NK-92 treated with Interleukin-12 subunit alpha and Interleukin-12 subunit beta, amount 100 ng/mL, for 24 hours (cell line): Measurements from ENCODE around the gene SLC6A18.
"Not testable (repeated sequence)": the region's sequence is repeated elsewhere in the genome, so short reads cannot be mapped to it uniquely, and the experiment has no call there.

ENCODE experiments used
- DNase-seq: peaks from one replicate; lab custom pipeline; 2025; lab: John Stamatoyannopoulos, UW

The SLC6A18 gene

DNA sequence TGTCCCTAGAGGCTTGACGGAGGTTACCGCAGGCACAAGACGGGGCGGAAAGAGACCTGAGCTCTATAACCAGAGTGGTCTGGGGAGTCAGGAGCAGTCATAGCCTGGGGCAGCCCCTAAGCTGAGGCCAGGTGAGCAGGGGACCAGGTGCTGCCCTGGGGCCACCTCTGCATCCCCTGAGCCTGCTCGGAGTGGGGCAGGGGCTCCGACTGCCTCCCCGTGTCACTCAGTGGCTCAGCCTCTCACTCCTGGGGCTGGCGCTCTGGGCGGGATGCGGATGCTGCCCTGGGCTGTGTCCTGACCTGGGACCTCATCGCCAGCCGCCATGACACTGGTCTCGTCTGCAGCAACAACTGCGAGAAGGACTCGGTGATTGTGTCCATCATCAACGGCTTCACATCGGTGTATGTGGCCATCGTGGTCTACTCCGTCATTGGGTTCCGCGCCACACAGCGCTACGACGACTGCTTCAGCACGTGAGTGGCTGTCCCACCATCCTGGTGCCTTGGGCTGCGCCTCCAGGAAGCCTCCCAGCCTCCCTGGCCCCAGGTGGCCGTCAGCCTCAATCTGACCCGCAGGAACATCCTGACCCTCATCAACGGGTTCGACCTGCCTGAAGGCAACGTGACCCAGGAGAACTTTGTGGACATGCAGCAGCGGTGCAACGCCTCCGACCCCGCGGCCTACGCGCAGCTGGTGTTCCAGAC lies 8.8 kb upstream of the SLC6A18 start:
- no peak for DNase-seq

DNA sequence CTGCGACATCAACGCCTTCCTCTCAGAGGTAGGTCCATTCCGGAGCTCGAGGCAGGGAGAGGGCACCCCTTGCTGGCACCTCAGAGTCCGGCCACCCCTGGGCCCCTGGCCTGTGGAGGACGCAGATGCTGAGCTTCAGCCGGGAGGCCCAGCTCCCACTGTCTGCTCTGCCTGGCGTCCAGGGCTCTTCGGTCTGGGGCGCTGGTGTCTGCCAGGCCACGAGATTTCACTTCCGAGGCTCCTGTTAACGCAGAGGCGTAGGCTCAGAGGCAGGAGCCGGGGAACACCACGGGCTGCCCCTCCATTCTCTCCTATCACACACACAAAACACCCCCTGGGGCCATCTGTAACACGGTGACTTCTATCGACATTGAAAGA lies 8.3 kb upstream of the SLC6A18 start:
- no peak for DNase-seq

DNA sequence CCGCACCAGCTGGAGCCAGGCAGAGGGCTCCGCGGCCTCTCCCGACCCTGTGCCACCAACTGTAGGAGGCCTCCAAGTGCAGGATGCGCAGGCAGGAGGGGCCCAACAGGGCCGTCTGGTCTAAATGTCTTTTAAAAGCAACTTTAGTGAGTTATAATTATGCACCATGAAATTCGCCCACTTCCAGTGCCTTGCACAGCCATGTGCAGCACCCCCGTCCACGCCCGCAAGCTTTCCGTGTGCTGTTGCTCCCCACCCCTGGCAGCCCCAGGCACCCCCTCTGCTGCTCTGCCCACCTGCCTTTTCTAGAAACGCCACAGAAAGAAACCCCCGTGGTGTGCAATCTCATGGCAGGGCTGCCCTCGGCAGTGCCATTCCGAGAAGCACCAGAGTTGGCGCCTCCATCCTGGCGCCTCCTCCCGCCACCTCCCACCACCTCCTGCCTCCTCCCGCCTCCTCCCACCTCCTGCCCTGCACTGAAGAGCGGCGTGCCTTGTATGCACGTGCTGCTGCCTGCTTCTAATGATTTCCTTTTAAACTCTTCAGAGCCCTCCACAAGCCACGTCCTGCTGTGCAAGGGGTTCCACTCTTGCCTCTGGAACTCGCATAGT lies 7.5 kb upstream of the SLC6A18 start:
- no peak for DNase-seq

DNA sequence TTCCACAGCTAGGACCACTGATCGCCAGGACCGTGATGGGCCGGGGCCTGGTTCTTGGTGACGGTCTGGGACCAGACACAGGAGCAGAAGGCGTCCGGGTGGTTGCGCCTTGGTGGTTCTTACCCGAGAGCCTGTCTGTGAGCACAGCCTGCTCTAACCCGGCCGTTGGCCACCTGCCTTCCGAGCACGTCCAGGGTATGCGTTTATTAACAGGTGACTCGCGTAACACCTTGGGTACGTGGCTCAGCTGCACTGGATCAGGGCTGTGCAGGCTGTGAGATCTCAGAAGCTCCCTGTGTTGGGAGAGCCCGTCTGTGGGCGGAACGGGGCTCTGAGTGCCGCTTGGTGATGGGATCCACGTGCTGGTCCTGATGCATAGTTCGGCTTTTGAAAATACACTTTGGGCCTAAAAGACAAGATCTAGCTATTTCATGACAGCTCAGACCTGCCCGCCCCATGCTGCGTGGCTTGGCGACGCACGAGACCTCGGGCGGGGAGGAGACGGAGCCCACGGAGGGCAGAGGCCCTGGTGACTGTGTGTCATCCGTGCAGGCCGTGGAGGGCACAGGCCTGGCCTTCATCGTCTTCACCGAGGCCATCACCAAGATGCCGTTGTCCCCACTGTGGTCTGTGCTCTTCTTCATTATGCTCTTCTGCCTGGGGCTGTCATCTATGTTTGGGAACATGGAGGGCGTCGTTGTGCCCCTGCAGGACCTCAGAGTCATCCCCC lies 6.7 kb upstream of the SLC6A18 start:
- no peak for DNase-seq

DNA sequence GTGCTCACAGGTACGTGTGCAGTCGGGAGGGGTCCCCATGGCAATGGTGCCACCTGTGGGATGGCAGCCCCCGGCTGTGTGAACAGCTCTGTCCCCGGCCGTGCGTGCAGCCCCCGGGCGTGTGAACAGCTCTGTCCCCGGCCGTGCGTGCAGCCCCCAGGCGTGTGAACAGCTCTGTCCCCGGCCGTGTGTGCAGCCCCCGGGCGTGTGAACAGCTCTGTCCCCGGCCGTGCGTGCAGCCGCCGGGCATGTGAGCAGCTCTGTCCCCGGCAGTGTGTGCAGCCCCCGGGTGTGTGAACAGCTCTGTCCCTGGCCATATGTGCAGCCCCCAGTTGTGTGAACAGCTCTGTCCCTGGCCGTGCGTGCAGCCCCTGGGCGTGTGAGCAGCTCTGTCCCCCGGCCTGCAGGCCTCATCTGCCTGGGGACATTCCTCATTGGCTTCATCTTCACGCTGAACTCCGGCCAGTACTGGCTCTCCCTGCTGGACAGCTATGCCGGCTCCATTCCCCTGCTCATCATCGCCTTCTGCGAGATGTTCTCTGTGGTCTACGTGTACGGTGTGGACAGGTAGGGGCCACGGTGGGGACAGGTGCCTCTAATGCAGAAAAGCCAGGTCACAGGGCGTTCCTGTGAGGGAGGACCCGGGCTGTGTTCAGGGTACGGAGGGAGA lies 5.9 kb upstream of the SLC6A18 start:
- no peak for DNase-seq

DNA sequence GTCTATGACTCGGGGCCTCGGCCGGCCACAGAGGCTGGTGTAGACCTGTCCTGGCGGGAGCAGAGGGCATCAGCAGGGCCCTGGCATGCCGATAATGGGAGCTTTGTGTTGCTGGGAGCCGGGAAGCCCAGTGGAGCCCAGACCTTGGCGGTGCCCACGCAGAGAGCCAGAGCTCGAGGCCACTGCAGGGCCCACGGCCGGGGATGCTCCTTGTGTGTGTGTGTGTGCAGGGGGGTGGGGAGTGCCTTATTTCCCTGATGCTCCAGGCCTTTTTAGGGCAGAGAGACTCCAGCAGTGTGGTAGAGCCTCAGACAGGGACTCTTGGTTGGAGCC lies 5.4 kb upstream of the SLC6A18 start:
- no peak for DNase-seq

DNA sequence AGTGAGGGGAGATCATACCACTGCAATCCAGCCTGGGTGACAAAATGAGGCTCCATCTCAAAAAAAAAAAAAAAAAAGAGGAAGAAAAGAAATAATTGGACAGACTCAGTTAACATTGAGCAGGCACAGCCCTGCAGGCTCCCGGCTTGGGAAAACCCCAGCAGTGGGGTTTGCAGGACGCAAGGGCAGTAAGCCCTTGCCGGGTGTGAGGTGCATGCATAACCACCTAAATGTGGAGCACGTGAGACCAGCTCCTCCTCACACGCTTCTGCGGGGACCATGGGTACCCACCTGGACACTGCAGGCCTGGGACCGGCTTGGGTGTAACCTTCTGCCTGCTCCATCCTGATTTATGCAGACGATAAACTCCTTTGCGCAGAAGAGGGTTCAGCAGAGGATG lies 4.8 kb upstream of the SLC6A18 start:
- DNase-seq: no peak

DNA sequence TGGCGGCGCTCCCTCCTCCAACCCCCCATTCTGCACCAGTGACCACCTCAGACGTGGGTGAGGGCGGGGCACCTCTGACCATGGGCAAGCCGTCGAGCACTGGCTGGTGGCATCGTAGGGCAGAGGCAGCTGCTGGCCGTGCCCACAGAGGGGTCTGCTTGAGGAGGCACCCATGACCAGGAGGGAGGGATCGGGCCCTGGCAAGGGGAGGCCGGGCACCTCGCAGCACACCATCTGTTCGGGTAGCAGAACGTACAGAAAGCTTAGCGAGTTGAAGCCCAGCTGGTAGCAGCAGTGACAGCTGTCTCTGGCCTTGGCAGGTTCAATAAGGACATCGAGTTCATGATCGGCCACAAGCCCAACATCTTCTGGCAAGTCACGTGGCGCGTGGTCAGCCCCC lies 4.3 kb upstream of the SLC6A18 start:
- DNase-seq: no peak

DNA sequence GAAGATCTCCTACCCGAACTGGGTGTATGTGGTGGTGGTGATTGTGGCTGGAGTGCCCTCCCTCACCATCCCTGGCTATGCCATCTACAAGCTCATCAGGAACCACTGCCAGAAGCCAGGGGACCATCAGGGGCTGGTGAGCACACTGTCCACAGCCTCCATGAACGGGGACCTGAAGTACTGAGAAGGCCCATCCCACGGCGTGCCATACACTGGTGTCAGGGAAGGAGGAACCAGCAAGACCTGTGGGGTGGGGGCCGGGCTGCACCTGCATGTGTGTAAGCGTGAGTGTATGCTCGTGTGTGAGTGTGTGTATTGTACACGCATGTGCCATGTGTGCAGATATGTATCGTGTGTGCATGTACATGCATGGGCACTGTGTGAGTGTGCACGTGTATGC lies 3.5 kb upstream of the SLC6A18 start:
- no peak for DNase-seq

DNA sequence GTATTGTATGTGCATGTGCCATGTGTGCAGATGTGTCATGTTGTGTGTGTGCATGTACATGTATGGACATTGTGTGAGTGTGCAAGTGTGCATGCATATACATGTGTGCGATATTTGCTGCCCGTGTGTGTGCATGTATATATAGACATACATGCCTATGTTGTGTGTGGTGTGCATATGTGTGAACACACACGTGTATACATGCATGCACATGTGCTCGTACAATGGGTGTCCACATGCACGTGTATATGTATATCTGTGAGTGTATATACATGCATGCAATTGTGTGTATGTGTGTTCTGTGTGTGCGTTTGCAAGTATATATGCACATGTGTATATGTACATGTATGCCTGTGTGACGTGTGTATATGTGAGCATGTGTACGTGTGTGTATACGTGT lies 3.0 kb upstream of the SLC6A18 start:
- no peak for DNase-seq

DNA sequence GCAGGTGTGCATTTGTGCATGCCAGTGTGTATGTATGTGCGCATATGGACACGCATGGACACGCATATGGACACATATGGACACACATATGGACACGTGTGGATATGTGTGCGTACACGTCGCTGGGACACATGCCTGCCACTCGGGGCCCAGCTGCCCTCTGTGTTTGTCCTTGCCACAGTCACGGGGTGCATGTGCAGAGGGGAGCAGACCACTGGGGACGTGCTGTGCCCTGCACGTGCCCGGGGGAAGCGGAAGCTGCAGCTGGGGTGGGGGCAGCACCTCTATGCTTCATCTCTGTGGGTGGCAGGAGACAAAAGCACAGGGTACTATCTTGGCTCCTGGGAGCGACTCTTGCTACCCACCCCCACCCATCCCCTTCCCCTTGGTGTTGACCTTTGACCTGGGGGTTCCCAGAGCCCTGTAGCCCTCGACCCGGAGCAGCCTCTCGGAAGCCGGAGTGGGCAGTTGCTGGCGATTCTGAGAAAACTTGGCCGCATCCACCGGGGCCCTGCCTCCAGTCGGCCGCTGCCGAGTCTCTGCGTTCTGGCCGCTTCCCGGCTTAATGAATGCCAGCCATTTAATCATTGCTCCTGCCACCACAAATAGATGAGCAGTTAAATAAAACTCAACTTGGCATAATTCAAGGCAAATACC lies 2.4 kb upstream of the SLC6A18 start:
- DNase-seq: no peak

DNA sequence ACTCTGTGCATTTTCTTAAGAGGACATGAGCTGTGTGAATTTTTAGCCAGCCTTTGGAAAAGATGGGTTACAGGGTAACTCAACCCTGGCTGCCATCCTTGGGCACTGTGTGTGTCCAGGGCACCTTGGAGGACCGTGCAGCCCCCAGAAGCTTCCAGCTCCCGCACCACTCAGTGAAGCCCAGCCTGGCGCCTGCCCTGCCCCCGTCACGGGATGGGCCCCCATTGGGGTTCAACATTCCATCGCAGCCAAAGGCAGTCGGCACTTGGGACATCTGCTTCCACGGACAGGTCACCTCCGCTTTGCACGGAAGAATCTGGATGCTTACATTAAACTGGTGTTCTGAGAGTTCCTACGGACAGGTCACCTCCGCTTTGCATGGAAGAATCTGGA lies 1.9 kb upstream of the SLC6A18 start:
- no peak for DNase-seq

DNA sequence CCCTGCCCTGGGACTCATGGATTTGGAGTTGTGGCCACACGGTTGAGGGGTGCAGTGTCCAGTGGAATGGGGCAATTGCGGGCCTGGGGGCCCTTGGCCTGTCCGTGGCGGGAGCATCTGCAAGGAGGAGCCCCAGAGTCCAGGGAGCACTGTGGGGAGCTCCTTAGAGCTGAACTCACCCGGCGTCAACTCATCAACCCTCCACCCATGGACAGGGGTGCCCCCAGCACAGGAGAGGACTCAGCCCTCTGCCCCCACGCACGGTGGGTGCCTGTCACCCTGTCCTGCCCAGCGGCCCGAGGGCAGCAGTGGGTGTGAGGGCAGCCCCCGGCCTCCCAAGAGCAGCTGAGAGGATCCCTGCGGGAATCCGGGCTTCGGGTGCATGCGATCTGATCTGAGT lies 550 bp upstream of the SLC6A18 start:
- no peak for DNase-seq

DNA sequence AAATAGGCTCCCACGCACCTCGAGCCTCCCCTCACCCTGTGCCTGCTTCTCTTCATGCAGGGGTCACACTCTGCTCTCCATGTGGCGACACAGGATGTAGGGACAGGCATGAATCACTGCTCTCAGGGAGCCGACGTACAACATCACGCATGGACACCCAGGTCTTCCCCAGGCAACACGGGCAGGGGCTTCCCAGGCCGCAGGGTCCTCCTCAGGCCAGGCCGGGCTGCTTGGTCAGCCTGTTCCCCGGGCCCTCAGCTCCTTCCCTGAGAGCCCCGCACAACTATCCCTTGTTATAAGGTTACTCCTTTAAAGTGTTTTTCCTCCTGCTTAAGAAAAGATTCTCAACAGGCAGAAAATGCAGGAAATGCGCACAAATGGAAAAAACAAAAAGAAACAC lies 1.1 kb downstream of the SLC6A18 start:
- DNase-seq: no peak

DNA sequence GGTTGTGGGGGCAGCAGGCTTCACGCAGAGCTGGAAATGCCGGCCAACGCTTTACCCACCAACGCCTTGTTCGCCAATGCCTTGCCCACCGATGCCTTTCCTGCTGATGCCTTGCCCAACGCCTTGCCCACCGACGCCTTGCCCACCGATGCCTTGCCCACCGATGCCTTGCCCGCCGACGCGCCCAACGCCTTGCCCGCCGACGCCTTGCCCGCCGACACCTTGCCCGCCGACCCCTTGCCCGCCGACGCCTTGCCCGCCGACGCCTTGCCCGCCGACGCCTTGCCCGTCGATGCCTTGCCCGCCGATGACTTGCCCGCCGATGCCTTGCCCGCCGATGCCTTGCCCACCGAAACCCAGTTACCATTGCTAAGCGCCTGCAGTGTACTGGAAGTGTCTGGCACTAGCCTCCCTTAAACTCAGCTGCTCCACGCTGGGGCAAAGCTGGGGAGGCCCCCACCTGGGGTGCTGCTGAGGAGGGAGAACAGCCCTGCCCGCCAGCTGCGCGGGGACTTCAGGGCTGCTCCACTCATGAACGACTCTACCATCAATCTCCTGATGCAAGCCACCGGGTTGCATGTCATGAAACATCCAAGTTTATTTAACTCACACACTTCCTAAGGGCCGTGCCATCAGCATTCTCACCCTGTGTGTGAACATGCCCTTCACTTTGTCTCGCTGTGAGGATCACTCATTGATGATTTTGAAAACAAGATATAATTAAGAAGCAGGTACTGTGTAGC lies 1.8 kb downstream of the SLC6A18 start:
- no peak for DNase-seq

DNA sequence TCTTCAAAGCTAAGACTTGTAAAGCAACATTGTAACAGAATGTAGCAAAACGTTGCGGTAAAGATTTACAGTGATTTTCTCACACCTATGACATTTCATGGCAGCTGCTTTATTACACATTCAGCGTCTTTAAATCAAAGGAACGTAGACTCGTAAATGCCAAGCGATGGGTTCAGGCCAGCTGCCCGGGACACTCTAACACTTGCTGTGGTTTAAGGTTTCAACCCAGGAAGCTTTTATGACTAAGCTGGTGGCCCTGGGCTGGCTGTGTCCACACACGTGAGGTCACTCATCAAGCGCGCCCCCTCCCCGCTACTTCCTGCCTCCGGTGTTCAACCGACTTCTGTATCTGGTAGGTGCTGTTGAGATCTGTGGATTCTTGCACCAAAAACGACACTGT lies 2.5 kb downstream of the SLC6A18 start:
- no peak for DNase-seq

DNA sequence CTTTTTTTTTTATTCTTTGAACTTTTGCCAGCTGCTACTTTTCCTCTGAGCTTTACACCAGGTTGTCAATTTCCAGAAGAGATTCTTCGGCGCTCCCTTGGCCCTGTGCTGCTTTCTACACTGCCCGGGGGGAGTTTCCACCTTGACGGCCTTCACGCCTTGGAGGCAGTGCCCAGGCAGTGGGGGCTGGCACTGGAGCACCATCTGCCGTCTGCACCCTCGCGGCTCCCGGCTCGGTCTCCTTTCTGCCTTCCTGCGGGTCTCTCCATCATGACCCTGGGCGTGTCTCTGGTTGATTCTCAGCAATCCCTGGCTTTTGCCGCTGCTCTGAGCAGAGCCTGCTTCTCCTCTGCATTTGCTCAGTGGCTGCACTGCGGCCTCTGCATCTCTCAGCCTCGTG lies 2.9 kb downstream of the SLC6A18 start:
- DNase-seq: no peak

DNA sequence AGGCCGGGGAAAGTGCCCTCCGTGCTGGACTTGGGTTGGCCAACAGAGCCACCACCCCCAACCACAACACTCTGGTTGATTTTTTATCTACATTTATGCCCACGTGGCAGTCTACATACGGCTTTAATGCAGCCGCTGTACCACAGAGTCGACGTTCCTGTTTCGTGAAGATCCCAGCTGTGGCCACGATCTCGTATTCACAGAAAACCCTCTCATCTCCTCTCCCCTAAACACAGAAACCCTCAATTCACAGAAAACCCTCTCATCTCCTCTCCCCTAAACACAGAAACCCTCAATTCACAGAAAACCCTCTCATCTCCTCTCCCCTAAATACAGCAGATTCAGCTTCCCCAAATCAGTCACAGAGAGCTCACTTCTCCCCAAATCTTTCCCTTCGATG lies 3.8 kb downstream of the SLC6A18 start:
- DNase-seq: not testable (repeated sequence)

DNA sequence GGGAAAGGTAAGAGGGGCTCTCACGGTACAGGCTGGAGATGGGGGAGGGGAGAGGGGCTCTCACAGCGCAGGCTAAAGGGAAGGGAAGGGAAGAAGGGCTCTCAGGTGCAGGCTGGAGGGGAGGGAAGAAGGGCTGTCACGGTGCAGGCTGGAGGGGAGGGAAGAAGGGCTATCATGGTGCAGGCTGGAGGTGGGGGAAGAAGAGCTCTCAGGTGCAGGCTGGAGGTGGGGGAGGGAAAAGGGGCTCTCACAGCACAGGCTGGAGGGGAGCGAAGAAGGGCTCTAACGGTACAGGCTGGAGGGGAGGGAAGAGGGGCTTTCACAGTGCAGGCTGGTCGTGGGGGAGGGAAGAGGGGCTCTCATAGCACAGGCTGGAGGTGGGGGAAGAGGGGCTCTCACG lies 4.6 kb downstream of the SLC6A18 start:
- no peak for DNase-seq

DNA sequence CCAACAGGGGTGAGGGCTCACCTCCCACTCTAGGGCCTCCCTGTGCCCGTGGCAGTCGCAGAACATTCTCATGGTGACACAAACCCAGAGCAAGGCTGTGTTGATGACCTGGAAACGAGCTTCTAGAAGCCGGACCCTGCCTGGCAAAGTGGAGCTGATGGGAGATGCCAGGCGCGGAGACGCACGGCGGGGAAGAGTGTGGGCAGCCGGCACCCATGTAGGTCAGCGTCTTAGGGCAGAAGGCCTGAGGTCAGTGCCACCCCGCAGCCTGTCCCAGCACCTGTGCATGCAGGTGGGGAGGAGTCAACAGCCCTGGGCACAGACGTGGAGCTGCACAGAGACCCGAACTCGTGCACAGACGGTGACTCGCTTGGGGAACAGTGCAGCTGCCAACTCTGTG lies 5.4 kb downstream of the SLC6A18 start:
- no peak for DNase-seq

DNA sequence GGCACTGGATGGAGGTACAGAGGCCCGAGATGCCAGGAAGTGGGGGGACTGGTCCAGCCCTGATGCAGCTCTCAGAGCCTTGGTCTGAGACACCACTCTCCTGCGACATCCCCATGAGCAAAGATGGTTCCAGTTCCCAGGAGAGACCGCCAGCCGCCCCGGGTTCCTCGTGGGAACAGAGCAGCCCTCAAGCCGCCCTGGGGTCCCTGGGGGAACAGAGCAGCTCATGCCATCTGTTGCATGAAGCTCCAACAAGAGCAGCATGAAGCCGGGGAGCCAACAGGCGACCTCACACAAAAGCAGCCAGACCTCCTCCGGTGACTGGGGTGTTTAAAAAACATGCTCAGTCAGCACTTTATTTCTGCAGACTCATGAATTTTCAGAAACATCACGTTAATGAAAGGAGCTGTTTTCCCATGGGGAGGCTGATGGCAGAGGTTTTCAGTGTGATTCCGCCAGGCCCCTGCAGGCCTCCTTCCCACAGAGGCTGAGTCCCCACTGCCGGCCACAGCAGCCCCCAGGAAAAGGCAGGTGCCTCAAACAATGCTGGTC lies 6.2 kb downstream of the SLC6A18 start:
- DNase-seq: no peak

DNA sequence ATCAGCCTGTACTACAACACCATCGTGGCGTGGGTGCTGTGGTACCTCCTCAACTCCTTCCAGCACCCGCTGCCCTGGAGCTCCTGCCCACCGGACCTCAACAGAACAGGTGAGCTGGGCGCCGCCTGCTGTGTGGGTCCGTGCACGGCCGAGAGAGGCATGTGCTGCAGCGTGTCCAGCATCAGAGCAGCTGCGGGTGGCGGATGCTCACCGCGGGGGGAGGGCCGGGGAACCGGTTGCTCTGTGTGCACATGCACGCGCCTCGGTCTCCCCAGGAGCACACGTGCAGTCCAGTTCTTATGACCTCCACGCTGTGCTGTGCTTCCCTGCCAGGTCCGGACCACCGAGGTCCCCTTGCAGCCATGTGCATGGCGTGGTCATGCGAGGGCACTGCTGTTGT lies 7.6 kb downstream of the SLC6A18 start:
- DNase-seq: no peak
